CD4-positive, alpha-beta T cell (primary cell): ENCODE data around the gene INSIG2. TPM values are rescaled to one million over a fixed set of nuclear protein-coding genes. Genes with fewer than 3 reads are reported as not detected.

ENCODE experiments used
- ATAC-seq: fragments of 200-7000 bp; cut with Tn5 transposase; one replicate; pipeline ENCODE4 v1.10.0; 2022; ENCODE audit warnings: mild to moderate bottlenecking; ENCODE audit not compliant: poor library complexity
- CTCF ChIA-PET: fragments of 350-600 bp; sonication (Branson Sonifier 250); formaldehyde crosslinking; loops from one replicate; lab custom pipeline; 2021; ENCODE audit warnings: antibody characterized with exemption, inconsistent platforms; lab: Charles Lee
- POLR2A ChIA-PET: fragments of 350-600 bp; sonication (Branson Sonifier 250); formaldehyde crosslinking; loops from one replicate; lab custom pipeline; 2021; ENCODE audit warnings: antibody characterized with exemption, inconsistent platforms; lab: Charles Lee
- DNase-seq, 14 experiments: peaks; one replicate each; pipeline ENCODE4 v3.0.0-alpha.2; 2013 to 2020; ENCODE audit warnings: mixed read lengths in 2 of 14
- H3K27ac ChIP-seq, 2 donors: one replicate each; pipeline versions ENCODE4 v1.5.1 to v1.7.0; 2013; ENCODE audit warnings: low read length in 2 of 2, low read depth in 1 of 2, mild to moderate bottlenecking in 1 of 2
- H3K27me3 ChIP-seq, 2 experiments: 1 replicate in 1 of 2; 2 replicates in 1 of 2; pipeline versions ENCODE4 v1.6.1 to v1.7.0; 2013; ENCODE audit warnings: low read length in 2 of 2, control low read depth in 1 of 2, mild to moderate bottlenecking in 1 of 2, moderate library complexity in 1 of 2; ENCODE audit not compliant: insufficient read depth in 2 of 2, control insufficient read depth in 1 of 2
- H3K36me3 ChIP-seq: one replicate; pipeline ENCODE4 v1.6.1; 2013; ENCODE audit warnings: low read length, control low read depth; ENCODE audit not compliant: insufficient read depth
- H3K4me1 ChIP-seq: one replicate; pipeline ENCODE4 v1.6.1; 2013; ENCODE audit warnings: low read length, control low read depth; ENCODE audit not compliant: insufficient read depth
- H3K4me3 ChIP-seq: one replicate; pipeline ENCODE4 v1.5.1; 2013; ENCODE audit warnings: mild to moderate bottlenecking, low read length, moderate library complexity
- H3K9me3 ChIP-seq, 2 experiments: 1 replicate in 1 of 2; 2 replicates in 1 of 2; pipeline versions ENCODE4 v1.6.1 to v1.7.0; 2013; ENCODE audit warnings: low read length in 2 of 2, mild to moderate bottlenecking in 2 of 2, control low read depth in 1 of 2, moderate library complexity in 1 of 2; ENCODE audit not compliant: control insufficient read depth in 1 of 2, insufficient read depth in 1 of 2
- H3K27ac Mint-ChIP-seq: one replicate; pipeline ENCODE4 v1.8.0; 2020; ENCODE audit warnings: mixed read lengths
- H3K27me3 Mint-ChIP-seq: one replicate; pipeline ENCODE4 v1.8.0; 2021; ENCODE audit warnings: mixed read lengths
- H3K36me3 Mint-ChIP-seq: one replicate; pipeline ENCODE4 v1.8.0; 2021; ENCODE audit warnings: low read depth, mixed read lengths
- H3K4me1 Mint-ChIP-seq: one replicate; pipeline ENCODE4 v1.8.0; 2021; ENCODE audit warnings: low read depth, mixed read lengths
- H3K4me3 Mint-ChIP-seq: one replicate; pipeline ENCODE4 v1.8.0; 2020; ENCODE audit warnings: mild to moderate bottlenecking, mixed read lengths
- H3K9me3 Mint-ChIP-seq: one replicate; pipeline ENCODE4 v1.8.0; 2020; ENCODE audit warnings: mixed read lengths
- intact Hi-C, 2 experiments: fragments of 100-400 bp; cut with DNase I in 1 of 2; cut with micrococcal nuclease in 1 of 2; formaldehyde crosslinking; loops; one replicate each; pipeline versions ENCODE4 v1.15.1 to v1.9.0; 2023 to 2025; cut with DNase I, micrococcal nuclease
- total RNA-seq, 174 experiments: library from RNA in 2 of 174; stranded (reverse) in 2 of 174; gene quantifications; one replicate each; pipeline ENCODE4 v1.2.3 and lab custom pipeline; 2021 to 2026
- TF ChIP-seq, protein P1 (sequence below): fragments of 200-600 bp; IDR thresholded peaks from one replicate; pipeline ENCODE4 v1.8.0; 2022; ENCODE audit warnings: antibody characterized with exemption, mild to moderate bottlenecking

INSIG2 gene
- total RNA-seq, 2 experiments from 2014 or later = 7.3 to 7.7 TPM

DNA sequence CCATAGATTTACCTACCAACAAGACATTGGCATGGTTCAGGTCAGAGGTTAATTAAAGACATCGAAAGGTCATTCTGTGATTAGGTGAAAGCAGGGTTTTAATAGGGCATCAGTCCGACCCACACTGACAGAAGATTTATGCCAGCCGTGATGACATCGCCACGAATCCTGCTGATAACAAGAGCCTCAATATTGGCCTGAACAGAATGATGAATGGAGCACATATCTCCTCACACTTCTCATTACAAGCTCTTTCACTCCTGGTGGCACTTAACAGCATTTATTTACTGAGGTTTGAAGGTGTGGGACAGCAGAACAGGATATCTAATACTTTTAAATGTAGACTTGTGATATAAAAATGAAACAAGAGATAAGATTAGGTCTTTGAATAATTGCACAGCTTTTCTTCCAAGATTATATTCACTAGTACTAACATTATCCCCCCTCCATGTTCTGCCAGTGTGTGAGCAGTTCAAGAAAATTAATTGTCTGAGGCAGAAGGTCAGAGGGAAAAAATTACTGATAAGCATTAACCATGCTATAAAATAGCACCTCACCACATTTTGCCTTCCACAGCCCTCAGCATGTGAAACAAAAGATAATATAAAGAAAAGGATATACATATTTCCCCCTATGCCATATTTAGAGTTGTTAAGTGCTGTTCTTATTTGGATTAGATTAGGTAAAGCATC is 23.1 kb upstream of the INSIG2 start:
- peaks cover 31% of the 10 kb centered on the region for H3K27me3 Mint-ChIP-seq
- TF ChIP-seq, protein P1, sequence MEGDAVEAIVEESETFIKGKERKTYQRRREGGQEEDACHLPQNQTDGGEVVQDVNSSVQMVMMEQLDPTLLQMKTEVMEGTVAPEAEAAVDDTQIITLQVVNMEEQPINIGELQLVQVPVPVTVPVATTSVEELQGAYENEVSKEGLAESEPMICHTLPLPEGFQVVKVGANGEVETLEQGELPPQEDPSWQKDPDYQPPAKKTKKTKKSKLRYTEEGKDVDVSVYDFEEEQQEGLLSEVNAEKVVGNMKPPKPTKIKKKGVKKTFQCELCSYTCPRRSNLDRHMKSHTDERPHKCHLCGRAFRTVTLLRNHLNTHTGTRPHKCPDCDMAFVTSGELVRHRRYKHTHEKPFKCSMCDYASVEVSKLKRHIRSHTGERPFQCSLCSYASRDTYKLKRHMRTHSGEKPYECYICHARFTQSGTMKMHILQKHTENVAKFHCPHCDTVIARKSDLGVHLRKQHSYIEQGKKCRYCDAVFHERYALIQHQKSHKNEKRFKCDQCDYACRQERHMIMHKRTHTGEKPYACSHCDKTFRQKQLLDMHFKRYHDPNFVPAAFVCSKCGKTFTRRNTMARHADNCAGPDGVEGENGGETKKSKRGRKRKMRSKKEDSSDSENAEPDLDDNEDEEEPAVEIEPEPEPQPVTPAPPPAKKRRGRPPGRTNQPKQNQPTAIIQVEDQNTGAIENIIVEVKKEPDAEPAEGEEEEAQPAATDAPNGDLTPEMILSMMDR = no peak
- POLR2A ChIA-PET = no interaction called here

DNA sequence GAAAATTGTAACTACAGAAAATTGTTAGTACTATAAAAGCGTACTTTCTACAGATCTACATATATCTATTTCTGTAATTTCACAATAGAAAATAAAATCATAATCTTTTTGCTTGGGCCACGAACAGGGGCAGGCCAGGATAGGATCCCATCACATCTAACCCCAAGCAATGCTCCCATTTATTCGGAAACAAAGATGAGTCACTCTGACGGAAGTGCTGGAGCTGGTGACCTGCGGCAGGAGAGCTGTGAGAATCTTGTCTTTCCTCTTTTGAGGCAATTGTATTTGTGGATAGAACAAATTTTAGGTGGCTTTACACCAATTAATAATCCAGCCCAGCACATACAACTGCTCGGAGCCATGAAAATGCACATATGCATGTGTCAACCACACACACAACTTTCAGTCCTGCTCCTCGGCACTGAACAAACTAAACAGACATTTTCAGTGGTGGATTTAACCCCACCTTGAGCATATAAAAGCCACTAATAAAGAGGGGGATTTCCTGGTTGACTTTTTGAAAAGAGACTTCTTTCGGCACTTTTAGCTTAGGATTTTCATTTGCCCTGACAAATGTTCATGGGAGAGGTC is 22.3 kb upstream of the INSIG2 start:
- Mint-ChIP-seq H3K36me3 (no peaks in the 10 kb centered on the region), H3K4me1 (no peaks in the 10 kb centered on the region), H3K27ac (no peak overlapping the region), H3K9me3 (no peaks in the 10 kb centered on the region), H3K27me3 (peaks cover 30% of the 10 kb centered on the region), H3K4me3 (no peak overlapping the region)
- Histone ChIP-seq H3K4me3 (no peak overlapping the region), H3K4me1 (no peaks in the 10 kb centered on the region), H3K36me3 (no peaks in the 10 kb centered on the region), H3K27me3 (peaks cover 0 to 3% of the 10 kb centered on the region in 2 experiments), H3K9me3 (no peaks in the 10 kb centered on the region), H3K27ac (no peak overlapping the region)
- CTCF ChIA-PET = interaction anchor here (0.9 kb wide), 1 partner anchor 33 kb away, joined by 3 read pairs; no protein-coding TSS in a partner anchor
- DNase-seq (no peak), ATAC-seq (no peak)
- POLR2A ChIA-PET = no interaction called here
- TF ChIP-seq, protein P1 = no peak
- intact Hi-C loops = no loop called here

More for the DNA sequence above, 23.1 kb upstream of the INSIG2 start:
- Mint-ChIP-seq H3K27ac (no peak overlapping the region), H3K36me3 (no peaks in the 10 kb centered on the region), H3K4me3 (no peak overlapping the region), H3K4me1 (peaks cover 3% of the 10 kb centered on the region), H3K9me3 (no peaks in the 10 kb centered on the region)
- Histone ChIP-seq H3K4me3 (no peak overlapping the region), H3K36me3 (no peaks in the 10 kb centered on the region), H3K9me3 (no peaks in the 10 kb centered on the region), H3K27ac (no peak overlapping the region), H3K27me3 (peaks cover 0 to 3% of the 10 kb centered on the region in 2 experiments), H3K4me1 (no peaks in the 10 kb centered on the region)
- CTCF ChIA-PET = no interaction called here
- ATAC-seq (no peak), DNase-seq (no peak)
- intact Hi-C loops = no loop called here

DNA sequence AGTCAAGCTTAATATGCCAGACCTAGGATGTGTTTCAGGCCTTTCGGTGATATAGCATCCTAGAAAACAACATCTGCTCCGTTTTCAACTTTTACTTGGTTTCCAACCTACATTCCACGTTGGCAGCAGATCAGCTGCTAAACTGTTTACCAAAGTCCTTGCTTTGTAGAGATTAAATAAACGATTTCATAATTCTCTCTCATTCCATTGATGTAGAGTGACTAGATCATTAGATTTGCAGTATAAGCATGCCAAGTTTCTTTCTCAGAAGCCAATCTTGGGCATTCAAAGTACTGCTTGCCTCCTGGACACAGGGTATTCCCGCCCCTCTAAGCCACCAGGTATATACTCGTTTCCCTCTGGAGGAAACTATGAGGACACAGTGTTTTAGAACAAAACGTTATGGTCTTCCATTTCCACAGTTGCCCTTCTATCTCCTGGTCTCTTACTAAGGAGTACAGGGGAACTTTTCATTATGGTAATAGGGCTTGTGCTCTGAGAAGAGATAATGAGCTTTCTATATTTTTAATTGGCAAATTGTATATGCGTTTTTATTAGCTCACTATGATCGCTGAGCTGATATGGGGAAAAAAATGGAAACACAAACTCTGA is 10.5 kb upstream of the INSIG2 start:
- ChIA-PET CTCF (no interaction called here), POLR2A (interaction anchor here (1.3 kb wide), 1 partner anchor 11 kb away, joined by 5 read pairs; the partner anchor contains the start of gene INSIG2)
- Mint-ChIP-seq H3K4me1 (no peaks in the 10 kb centered on the region), H3K36me3 (no peaks in the 10 kb centered on the region), H3K27ac (no peak overlapping the region), H3K27me3 (peaks cover 17% of the 10 kb centered on the region), H3K9me3 (no peaks in the 10 kb centered on the region), H3K4me3 (no peak overlapping the region)
- Histone ChIP-seq H3K36me3 (no peaks in the 10 kb centered on the region), H3K9me3 (no peaks in the 10 kb centered on the region), H3K4me3 (no peak overlapping the region), H3K4me1 (no peaks in the 10 kb centered on the region), H3K27ac (no peak overlapping the region), H3K27me3 (peaks cover 8 to 9% of the 10 kb centered on the region in 2 experiments)
- no peak for DNase-seq
- intact Hi-C loops = no loop called here
- TF ChIP-seq, protein P1 = no peak
- no peak for ATAC-seq
